Gastrocnemius medialis (tissue), 4 donors: Measurements from ENCODE around the gene RASAL3. TPM values are rescaled to one million over a fixed set of nuclear protein-coding genes. Genes with fewer than 3 reads are reported as not detected.

Experiments used
- ATAC-seq, 2 donors: fragments of 150-250 bp; one replicate each; pipeline ENCODE4 v1.9.1; 2016
- DNase-seq, 2 donors: peaks; one replicate each; pipeline ENCODE4 v3.0.0-alpha.2; 2019
- H3K27ac ChIP-seq, 4 donors: fragments of 200-600 bp; sonication (generic); 1 replicate in 1 of 4; 2 replicates in 3 of 4; pipeline ENCODE4 v1.5.1; 2016 to 2018; ENCODE audit warnings: mild to moderate bottlenecking in 2 of 4, moderate library complexity in 1 of 4
- H3K27me3 ChIP-seq, 3 donors: fragments of 200-600 bp; sonication (generic) in 2 of 3; 1 replicate in 1 of 3; 2 replicates in 2 of 3; pipeline versions ENCODE4 v1.5.1 to v1.6.0; 2016 to 2019; ENCODE audit warnings: mild to moderate bottlenecking in 1 of 3, moderate library complexity in 1 of 3
- H3K36me3 ChIP-seq, 2 donors: fragments of 200-600 bp; sonication (generic) in 1 of 2; one replicate each; pipeline ENCODE4 v1.5.1; 2017 to 2018
- H3K4me1 ChIP-seq, 2 donors: fragments of 200-600 bp; sonication (generic) in 1 of 2; one replicate each; pipeline ENCODE4 v1.5.1; 2016 to 2017; ENCODE audit warnings: mild to moderate bottlenecking in 2 of 2
- H3K4me3 ChIP-seq, 4 donors: fragments of 200-600 bp; sonication (generic) in 3 of 4; 1 replicate in 1 of 4; 2 replicates in 3 of 4; pipeline ENCODE4 v1.5.1; 2016 to 2019; ENCODE audit warnings: mild to moderate bottlenecking in 2 of 4
- H3K9me3 ChIP-seq, 3 donors: fragments of 200-600 bp; sonication (generic) in 2 of 3; 1 replicate in 1 of 3; 2 replicates in 2 of 3; pipeline ENCODE4 v1.5.1; 2016 to 2019
- POLR2A ChIP-seq, 2 donors: fragments of 450-650 bp; IDR thresholded peaks; one replicate each; pipeline ENCODE4 v1.6.1; 2017; ENCODE audit warnings: antibody characterized with exemption in 2 of 2, mild to moderate bottlenecking in 2 of 2, moderate library complexity in 2 of 2
- in situ Hi-C, 4 donors: fragments of 200-750 bp; cut with MboI; loops; one replicate each; pipeline versions ENCODE4 v1.15.0 to v1.8.0; 2017; ENCODE audit warnings: low sequenced_read_pairs in 4 of 4
- intact Hi-C: fragments of 100-400 bp; cut with DNase I; formaldehyde crosslinking; loops from one replicate; pipeline ENCODE4 v1.15.1; 2023; ENCODE audit warnings: low total_unique reads
- total RNA-seq, 4 donors: library from RNA; depleted of rRNA; stranded (reverse); fragments of >200 nt; gene quantifications; one replicate each; pipeline versions ENCODE4 v1.1.0 to v1.2.3, GENCODE V29; 2016
- TF ChIP-seq, protein P1 (sequence below), 5 experiments: fragments of 450-650 bp in 3 of 5; fragments of 200-600 bp in 2 of 5; sonication (generic) in 2 of 5; IDR thresholded peaks in 4 of 5; conservative IDR thresholded peaks in 1 of 5; 1 replicate in 4 of 5; 2 replicates in 1 of 5; pipeline ENCODE4 v1.5.1; 2016 to 2019; ENCODE audit warnings: antibody characterized with exemption in 5 of 5, mild to moderate bottlenecking in 3 of 5, moderate library complexity in 3 of 5

The RASAL3 gene
- total RNA-seq, 4 donors from 2014 or later: 0.36 to 1.6 (median 0.38) TPM; not detected in 1

DNA sequence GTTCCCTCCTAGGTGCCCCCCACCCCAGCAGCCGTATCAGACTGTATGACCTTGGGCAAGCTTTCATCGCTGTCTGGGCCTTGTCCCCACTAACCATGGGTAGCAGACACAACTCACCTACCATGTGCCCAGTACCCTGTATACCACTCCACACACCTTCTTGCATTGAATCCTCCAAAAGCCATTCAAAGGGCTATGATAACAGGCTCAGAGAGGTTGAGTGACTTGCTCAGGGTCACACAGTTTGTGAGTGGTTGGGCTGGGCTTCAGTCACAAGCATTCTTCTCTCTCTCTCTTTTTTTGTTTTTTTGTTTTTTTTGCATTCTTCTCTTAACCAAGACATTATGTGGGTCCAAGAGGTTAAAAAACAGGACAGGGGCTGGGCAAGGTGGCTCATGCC is 2.6 kb downstream of the RASAL3 start:
- no peaks in the 10 kb centered on the region for H3K36me3 ChIP-seq
- intact Hi-C loops: no loop called here
- TF ChIP-seq, protein P1, sequence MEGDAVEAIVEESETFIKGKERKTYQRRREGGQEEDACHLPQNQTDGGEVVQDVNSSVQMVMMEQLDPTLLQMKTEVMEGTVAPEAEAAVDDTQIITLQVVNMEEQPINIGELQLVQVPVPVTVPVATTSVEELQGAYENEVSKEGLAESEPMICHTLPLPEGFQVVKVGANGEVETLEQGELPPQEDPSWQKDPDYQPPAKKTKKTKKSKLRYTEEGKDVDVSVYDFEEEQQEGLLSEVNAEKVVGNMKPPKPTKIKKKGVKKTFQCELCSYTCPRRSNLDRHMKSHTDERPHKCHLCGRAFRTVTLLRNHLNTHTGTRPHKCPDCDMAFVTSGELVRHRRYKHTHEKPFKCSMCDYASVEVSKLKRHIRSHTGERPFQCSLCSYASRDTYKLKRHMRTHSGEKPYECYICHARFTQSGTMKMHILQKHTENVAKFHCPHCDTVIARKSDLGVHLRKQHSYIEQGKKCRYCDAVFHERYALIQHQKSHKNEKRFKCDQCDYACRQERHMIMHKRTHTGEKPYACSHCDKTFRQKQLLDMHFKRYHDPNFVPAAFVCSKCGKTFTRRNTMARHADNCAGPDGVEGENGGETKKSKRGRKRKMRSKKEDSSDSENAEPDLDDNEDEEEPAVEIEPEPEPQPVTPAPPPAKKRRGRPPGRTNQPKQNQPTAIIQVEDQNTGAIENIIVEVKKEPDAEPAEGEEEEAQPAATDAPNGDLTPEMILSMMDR (IDR thresholded peaks at IDR 0.05 in 4 of 5, conservative IDR thresholded peaks at IDR 0.05 in 1 of 5): no peak
- no peak for TF ChIP-seq POLR2A (IDR thresholded peaks at IDR 0.05)
- H3K27me3 ChIP-seq: peaks cover 13 to 31% (median 23%) of the 10 kb centered on the region in 3 donors
- DNase-seq (no peak), ATAC-seq (no peak)
- no peak overlapping the region for H3K4me3 ChIP-seq
- no peaks in the 10 kb centered on the region for H3K9me3 ChIP-seq
- in situ Hi-C loops: loop anchor here in 2 of 4 donors (10.0 to 25.0 kb wide), 2 partner anchors 93 to 101 kb away; no protein-coding TSS in a partner anchor
- H3K4me1 ChIP-seq: no peaks in the 10 kb centered on the region
- no peak overlapping the region for H3K27ac ChIP-seq

DNA sequence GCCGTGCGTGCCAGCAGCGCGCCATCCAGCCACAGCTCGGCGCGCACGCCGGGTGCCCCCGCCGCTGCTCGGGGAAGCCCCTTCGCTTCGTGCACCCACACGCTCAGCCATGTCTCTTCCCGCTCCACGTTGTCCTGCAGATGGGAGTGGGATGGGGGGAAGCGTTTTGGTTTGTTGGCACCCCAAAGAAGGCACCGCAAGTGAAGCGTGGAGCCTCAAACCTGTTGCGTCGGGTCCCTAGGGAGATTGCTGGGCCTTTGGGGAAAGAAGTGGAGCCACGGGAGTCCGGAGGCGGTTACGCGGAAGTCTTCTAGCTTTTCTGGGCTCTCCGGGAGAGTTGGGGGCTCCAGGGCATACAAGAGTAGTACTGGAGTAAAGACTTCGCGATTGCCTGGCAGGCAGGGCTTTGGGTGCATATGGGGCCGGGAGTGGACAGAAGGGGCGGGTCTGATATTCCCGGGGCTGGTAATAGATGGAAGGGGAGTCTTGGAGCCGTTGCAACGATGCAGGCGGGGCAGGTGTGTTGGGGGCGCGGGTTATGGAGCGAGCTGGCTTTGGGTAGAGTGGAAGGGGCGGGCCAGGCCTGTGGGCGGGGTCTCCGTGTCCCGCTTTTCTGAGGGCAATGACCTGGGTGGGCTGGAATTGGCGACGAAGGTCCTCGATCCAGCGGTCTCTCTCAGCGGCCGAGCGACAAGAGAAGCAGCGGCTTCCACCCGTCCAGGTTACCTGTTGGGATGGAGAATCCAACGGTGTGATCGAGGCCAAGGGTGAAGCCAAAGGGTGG is 6.5 kb downstream of the RASAL3 start:
- TF ChIP-seq POLR2A (IDR thresholded peaks at IDR 0.05): no peak
- TF ChIP-seq, protein P1 (IDR thresholded peaks at IDR 0.05 in 4 of 5, conservative IDR thresholded peaks at IDR 0.05 in 1 of 5): no peak
- intact Hi-C loops: no loop called here
- H3K36me3 ChIP-seq: no peaks in the 10 kb centered on the region

DNA sequence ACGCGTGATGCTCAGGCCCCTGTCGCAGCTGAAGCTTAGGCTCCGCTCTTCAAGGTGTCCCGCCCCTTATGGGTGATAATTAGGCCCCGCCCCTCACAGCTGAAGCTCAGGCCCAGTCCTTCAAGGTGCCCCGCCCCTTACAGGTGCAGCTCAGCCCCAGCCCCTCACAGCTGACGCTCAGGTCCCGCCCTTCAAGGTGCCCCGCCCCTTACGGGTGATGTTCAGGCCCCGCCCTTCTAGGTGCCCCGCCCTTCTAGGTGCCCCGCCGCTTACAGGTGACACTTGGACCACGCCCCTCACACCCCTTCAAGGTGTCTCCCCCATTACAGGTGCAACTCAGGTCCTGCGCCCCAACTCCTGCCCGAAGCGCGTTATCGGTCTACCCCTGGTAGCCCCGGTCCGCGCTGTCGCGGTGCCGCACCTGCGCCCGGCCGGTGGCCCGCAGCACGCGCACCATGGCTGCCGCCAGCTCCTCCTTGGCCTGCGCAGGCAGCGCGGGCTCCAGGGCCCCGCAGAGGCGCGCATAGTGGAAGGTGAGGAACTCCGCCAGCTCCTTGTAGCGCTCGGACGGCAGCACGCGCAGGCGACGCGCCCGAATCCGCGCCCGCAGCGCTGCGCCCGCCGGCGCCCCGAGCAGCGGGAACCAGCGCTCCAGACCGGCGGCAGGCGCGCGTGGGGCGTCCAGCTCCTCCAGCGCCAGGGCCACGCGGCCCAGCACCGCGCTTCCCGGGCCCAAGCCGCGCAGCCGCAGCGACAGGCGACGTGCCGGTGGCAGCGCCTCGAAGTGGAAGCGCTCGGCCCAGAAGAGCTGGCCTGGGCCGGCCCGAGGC is 7.3 kb downstream of the RASAL3 start:
- no peaks in the 10 kb centered on the region for H3K36me3 ChIP-seq
- H3K27ac ChIP-seq: no peak overlapping the region
- H3K27me3 ChIP-seq: peaks cover 23 to 35% (median 26%) of the 10 kb centered on the region in 3 donors
- no peak for DNase-seq
- intact Hi-C loops: no loop called here
- H3K4me3 ChIP-seq: peak overlapping the region in 3 of 4 donors; percentile 22 to 34 (median 24)
- no peak for TF ChIP-seq POLR2A (IDR thresholded peaks at IDR 0.05)
- TF ChIP-seq, protein P1 (IDR thresholded peaks at IDR 0.05 in 4 of 5, conservative IDR thresholded peaks at IDR 0.05 in 1 of 5): no peak
- H3K9me3 ChIP-seq: no peaks in the 10 kb centered on the region
- no peak for ATAC-seq
- H3K4me1 ChIP-seq: peaks cover 5 to 6% of the 10 kb centered on the region in 2 donors
- in situ Hi-C loops: loop anchor here in 2 of 4 donors (10.0 to 25.0 kb wide), 2 partner anchors 98 to 105 kb away; no protein-coding TSS in a partner anchor

More for the DNA sequence above, 6.5 kb downstream of the RASAL3 start:
- Histone ChIP-seq H3K4me3 (peak overlapping the region in 2 of 4 donors; percentile 22 to 24), H3K4me1 (peaks cover 2% of the 10 kb centered on the region in 2 donors), H3K27me3 (peaks cover 23 to 35% (median 26%) of the 10 kb centered on the region in 3 donors), H3K27ac (no peak overlapping the region), H3K9me3 (no peaks in the 10 kb centered on the region)
- in situ Hi-C loops: loop anchor here in 2 of 4 donors (10.0 to 25.0 kb wide), 2 partner anchors 97 to 104 kb away; no protein-coding TSS in a partner anchor
- no peak for ATAC-seq
- DNase-seq: no peak

DNA sequence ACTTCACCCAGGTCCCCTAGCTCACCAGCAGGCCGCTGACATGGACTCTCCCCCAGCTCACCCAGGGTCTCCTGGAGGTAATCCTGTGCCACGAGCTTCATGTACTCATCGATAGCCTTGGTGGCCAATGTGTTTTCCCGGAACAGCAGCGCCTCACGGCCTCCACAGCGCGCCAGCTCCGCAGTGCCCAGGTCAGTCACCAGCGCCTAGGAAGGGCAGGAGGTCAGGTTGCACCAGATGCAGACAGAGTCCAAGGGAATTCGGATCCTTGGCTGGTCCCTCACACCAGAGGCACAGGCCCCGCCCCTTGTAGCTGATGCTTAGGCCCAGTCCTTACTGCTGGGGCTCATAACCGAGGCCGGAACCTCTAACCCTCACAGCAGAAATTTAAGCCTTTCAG is 7.9 kb downstream of the RASAL3 start:
- intact Hi-C loops: no loop called here
- in situ Hi-C loops: loop anchor here in 2 of 4 donors (10.0 to 25.0 kb wide), 2 partner anchors 98 to 106 kb away; no protein-coding TSS in a partner anchor

More for the DNA sequence above, 7.9 kb downstream of the RASAL3 start:
- H3K36me3 ChIP-seq: no peaks in the 10 kb centered on the region
- DNase-seq (no peak), ATAC-seq (no peak)
- peak overlapping the region in 1 of 4 donors; percentile 34 for H3K4me3 ChIP-seq
- no peak for TF ChIP-seq POLR2A (IDR thresholded peaks at IDR 0.05)
- TF ChIP-seq, protein P1 (IDR thresholded peaks at IDR 0.05 in 4 of 5, conservative IDR thresholded peaks at IDR 0.05 in 1 of 5): no peak
- no peak overlapping the region for H3K27ac ChIP-seq
- H3K9me3 ChIP-seq: no peaks in the 10 kb centered on the region
- peaks cover 23 to 35% (median 26%) of the 10 kb centered on the region in 3 donors for H3K27me3 ChIP-seq
- peaks cover 5 to 6% of the 10 kb centered on the region in 2 donors for H3K4me1 ChIP-seq
